Natural killer cell (primary cell): Measurements from ENCODE around the gene PER2. TPM values are rescaled to one million over a fixed set of nuclear protein-coding genes. Genes with fewer than 3 reads are reported as not detected.

Source experiments
- ATAC-seq, 3 donors: fragments of 150-1000 bp in 2 of 3; fragments of 200-7000 bp in 1 of 3; cut with Tn5 transposase; 1 replicate in 1 of 3; 2 replicates in 2 of 3; pipeline ENCODE4 v1.10.0; 2021; ENCODE audit warnings: mild to moderate bottlenecking in 2 of 3, moderate library complexity in 2 of 3
- DNase-seq, 2 donors: peaks; one replicate each; pipeline versions ENCODE4 v3.0.0 to v3.0.0-alpha.2; 2013 to 2021; ENCODE audit warnings: mixed read lengths in 1 of 2
- H3K27ac ChIP-seq: one replicate; pipeline ENCODE4 v1.5.1; 2013; ENCODE audit warnings: mild to moderate bottlenecking, low read length
- H3K27me3 ChIP-seq: one replicate; pipeline ENCODE4 v1.6.1; 2013; ENCODE audit warnings: low read length; ENCODE audit not compliant: control insufficient read depth, insufficient read depth
- H3K36me3 ChIP-seq: one replicate; pipeline ENCODE4 v1.6.1; 2013; ENCODE audit warnings: low read length; ENCODE audit not compliant: control insufficient read depth, insufficient read depth
- H3K4me1 ChIP-seq: one replicate; pipeline ENCODE4 v1.6.1; 2013; ENCODE audit warnings: low read length; ENCODE audit not compliant: control insufficient read depth, insufficient read depth
- H3K4me3 ChIP-seq: one replicate; pipeline ENCODE4 v1.5.1; 2013; ENCODE audit warnings: low read length
- H3K9me3 ChIP-seq: one replicate; pipeline ENCODE4 v1.6.1; 2013; ENCODE audit warnings: low read length; ENCODE audit not compliant: control insufficient read depth, insufficient read depth
- H3K27ac Mint-ChIP-seq, 2 donors: one replicate each; pipeline ENCODE4 v1.8.0; 2022; ENCODE audit warnings: mild to moderate bottlenecking in 2 of 2, mixed read lengths in 2 of 2, moderate library complexity in 1 of 2
- H3K27me3 Mint-ChIP-seq, 2 donors: one replicate each; pipeline ENCODE4 v1.8.0; 2022; ENCODE audit warnings: low read depth in 2 of 2, mixed read lengths in 2 of 2
- H3K36me3 Mint-ChIP-seq: one replicate; pipeline ENCODE4 v1.8.0; 2022; ENCODE audit warnings: mixed read lengths
- H3K4me1 Mint-ChIP-seq, 2 donors: one replicate each; pipeline ENCODE4 v1.8.0; 2022; ENCODE audit warnings: mixed read lengths in 2 of 2
- H3K4me3 Mint-ChIP-seq: one replicate; pipeline ENCODE4 v1.8.0; 2022; ENCODE audit warnings: mild to moderate bottlenecking, moderate library complexity, mixed read lengths
- H3K9me3 Mint-ChIP-seq, 2 donors: one replicate each; pipeline ENCODE4 v1.8.0; 2022; ENCODE audit warnings: mixed read lengths in 2 of 2
- CTCF ChIP-seq: fragments of 200-600 bp; IDR thresholded peaks from one replicate; pipeline ENCODE4 v1.8.0; 2022; ENCODE audit warnings: antibody characterized with exemption
- WGBS: methylation state at CpG from one replicate; pipeline ENCODE4 v1.1.7; 2013; ENCODE audit warnings: missing lambda C conversion rate; ENCODE audit not compliant: insufficient coverage; 5-methylcytosine and 5-hydroxymethylcytosine counted together
- intact Hi-C: fragments of 100-400 bp; cut with micrococcal nuclease; formaldehyde crosslinking; loops from one replicate; pipeline ENCODE4 v1.14.2; 2022
- total RNA-seq, 4 donors: library from RNA; stranded (reverse); fragments of 120-200 nt in 1 of 4; gene quantifications; one replicate each; pipeline versions ENCODE4 v1.2.3 to v1.2.4, GENCODE V29; 2013 to 2022

Gene PER2
- total RNA-seq, 3 donors from 2014 or later (not counting 1 experiment from before 2014, with no cell fraction given), result 26.3 to 32.9 (median 32.6) TPM

- no peaks in the 10 kb centered on the region for H3K9me3 Mint-ChIP-seq
- peaks cover 47% of the 10 kb centered on the region for H3K36me3 ChIP-seq
- no peak overlapping the region for H3K4me3 ChIP-seq
- WGBS, result 100% methylated on average over 8 of the region's 8 CpGs
- H3K4me3 Mint-ChIP-seq, result no peak overlapping the region
- no peak for ATAC-seq
- no peaks in the 10 kb centered on the region for H3K4me1 ChIP-seq
- no peaks in the 10 kb centered on the region for H3K4me1 Mint-ChIP-seq
- no peaks in the 10 kb centered on the region for H3K27me3 Mint-ChIP-seq
- intact Hi-C loops, result no loop called here
- no peak for DNase-seq
- H3K36me3 Mint-ChIP-seq, result no peaks in the 10 kb centered on the region
- no peaks in the 10 kb centered on the region for H3K9me3 ChIP-seq
- H3K27ac Mint-ChIP-seq, result no peak overlapping the region
- H3K27me3 ChIP-seq, result no peaks in the 10 kb centered on the region
- TF ChIP-seq CTCF, result no peak
- no peak overlapping the region for H3K27ac ChIP-seq
Measured at GRCh38 chr2:238255636-238256035, 32.8 kb downstream of the PER2 start.

- no peak overlapping the region for H3K27ac ChIP-seq
- Mint-ChIP-seq H3K4me3 (no peak overlapping the region), H3K9me3 (no peaks in the 10 kb centered on the region), H3K27ac (no peak overlapping the region), H3K27me3 (no peaks in the 10 kb centered on the region), H3K36me3 (no peaks in the 10 kb centered on the region), H3K4me1 (no peaks in the 10 kb centered on the region)
- no peak overlapping the region for H3K4me3 ChIP-seq
- no peaks in the 10 kb centered on the region for H3K27me3 ChIP-seq
- peaks cover 51% of the 10 kb centered on the region for H3K36me3 ChIP-seq
- ATAC-seq (no peak), DNase-seq (no peak)
- 94% methylated on average over 6 of the region's 6 CpGs for WGBS
- intact Hi-C loops, result no loop called here
- no peak for TF ChIP-seq CTCF
- H3K4me1 ChIP-seq, result no peaks in the 10 kb centered on the region
- no peaks in the 10 kb centered on the region for H3K9me3 ChIP-seq
Measured at GRCh38 chr2:238255151-238255551, 33.3 kb downstream of the PER2 start.

GRCh38 chr2:238254095-238254723, 34.2 kb downstream of the PER2 start:
- Mint-ChIP-seq H3K27me3 (no peaks in the 10 kb centered on the region), H3K9me3 (no peaks in the 10 kb centered on the region), H3K36me3 (no peaks in the 10 kb centered on the region), H3K4me1 (no peaks in the 10 kb centered on the region), H3K27ac (no peak overlapping the region), H3K4me3 (no peak overlapping the region)
- TF ChIP-seq CTCF, result no peak
- Histone ChIP-seq H3K4me3 (no peak overlapping the region), H3K9me3 (no peaks in the 10 kb centered on the region), H3K27ac (no peak overlapping the region), H3K4me1 (no peaks in the 10 kb centered on the region), H3K36me3 (peaks cover 50% of the 10 kb centered on the region), H3K27me3 (no peaks in the 10 kb centered on the region)
- 88% methylated on average over 4 of the region's 4 CpGs for WGBS
- ATAC-seq (no peak), DNase-seq (no peak)
- intact Hi-C loops, result no loop called here
